Thyroid gland (tissue), 4 donors: Measurements from ENCODE around the gene MIEF2. TPM values are rescaled to one million over a fixed set of nuclear protein-coding genes. Genes with fewer than 3 reads are reported as not detected.

Experiments
- DNase-seq, 2 donors: peaks; one replicate each; pipeline ENCODE4 v3.0.0-alpha.2; 2019
- H3K27ac ChIP-seq, 3 donors: fragments of 200-600 bp; sonication (generic); 1 replicate in 2 of 3; 2 replicates in 1 of 3; pipeline ENCODE4 v1.5.1; 2016 to 2019; ENCODE audit warnings: mild to moderate bottlenecking in 1 of 3, moderate library complexity in 1 of 3
- H3K27me3 ChIP-seq: fragments of 200-600 bp; sonication (generic); one replicate; pipeline ENCODE4 v1.5.1; 2019
- H3K36me3 ChIP-seq, 2 donors: fragments of 200-600 bp; sonication (generic); one replicate each; pipeline ENCODE4 v1.5.1; 2016 to 2019
- H3K4me1 ChIP-seq, 2 donors: fragments of 200-600 bp; sonication (generic); one replicate each; pipeline ENCODE4 v1.5.1; 2017 to 2019
- H3K4me3 ChIP-seq, 3 donors: fragments of 200-600 bp; sonication (generic); replicated peaks in 1 of 3; 1 replicate in 2 of 3; 2 replicates in 1 of 3; pipeline ENCODE4 v1.5.1; 2016; ENCODE audit warnings: mild to moderate bottlenecking in 1 of 3
- H3K9me3 ChIP-seq: fragments of 200-600 bp; sonication (generic); one replicate; pipeline ENCODE4 v1.5.1; 2017
- CTCF ChIP-seq, 6 experiments: fragments of 200-600 bp in 3 of 6; fragments of 450-650 bp in 3 of 6; sonication (generic) in 3 of 6; IDR thresholded peaks; one replicate each; pipeline ENCODE4 v1.5.1; 2016 to 2019; ENCODE audit warnings: antibody characterized with exemption in 6 of 6, mild to moderate bottlenecking in 2 of 6, inconsistent platforms in 1 of 6, moderate library complexity in 1 of 6
- POLR2A ChIP-seq, 2 donors: fragments of 450-650 bp; IDR thresholded peaks; one replicate each; pipeline ENCODE4 v1.6.1; 2017; ENCODE audit warnings: antibody characterized with exemption in 2 of 2, mild to moderate bottlenecking in 2 of 2, moderate library complexity in 1 of 2
- WGBS, 2 donors: methylation state at CpG; one replicate each; pipeline ENCODE4 v1.1.5; 2017; 5-methylcytosine and 5-hydroxymethylcytosine counted together
- intact Hi-C: fragments of 100-400 bp; cut with DNase I; formaldehyde crosslinking; loops from one replicate; pipeline ENCODE4 v1.15.1; 2023
- total RNA-seq, 4 donors: library from RNA; depleted of rRNA; stranded (reverse); fragments of >200 nt; gene quantifications; one replicate each; pipeline ENCODE4 v1.2.3, GENCODE V29; 2016

MIEF2 gene
- total RNA-seq, 4 donors from 2014 or later = 25.7 to 47.0 (median 34.9) TPM

- intact Hi-C loops = no loop called here
- Histone ChIP-seq H3K4me1 (peaks cover 12% of the 10 kb centered on the region in 2 donors), H3K27me3 (no peaks in the 10 kb centered on the region), H3K9me3 (no peaks in the 10 kb centered on the region), H3K36me3 (no peaks in the 10 kb centered on the region), H3K27ac (peak overlapping the region in 1 of 3 donors; percentile 49), H3K4me3 (no peak overlapping the region)
- 78 to 93% methylated on average over 3 to 4 of the region's 4 CpGs for WGBS, 2 donors
- no peak for TF ChIP-seq CTCF (IDR thresholded peaks at IDR 0.05)
- no peak for TF ChIP-seq POLR2A (IDR thresholded peaks at IDR 0.05)
- no peak for DNase-seq
These were observed 36.4 kb upstream of the MIEF2 start for GRCh38 chr17:18224053-18224386.

GRCh38 chr17:18224387-18225120, 35.9 kb upstream of the MIEF2 start:
- no peak for TF ChIP-seq CTCF (IDR thresholded peaks at IDR 0.05)
- TF ChIP-seq POLR2A (IDR thresholded peaks at IDR 0.05) = peak in 1 of 2 donors; percentile 7
- intact Hi-C loops = no loop called here
- DNase-seq = peak in 1 of 2 donors; percentile 14
- H3K27ac ChIP-seq = peak overlapping the region in 2 of 3 donors; percentile 49 to 50
- no peaks in the 10 kb centered on the region for H3K36me3 ChIP-seq
- peaks cover 8 to 12% of the 10 kb centered on the region in 2 donors for H3K4me1 ChIP-seq
- H3K9me3 ChIP-seq = no peaks in the 10 kb centered on the region
- H3K4me3 ChIP-seq = peak overlapping the region in 1 of 3 donors; percentile 10
- no peaks in the 10 kb centered on the region for H3K27me3 ChIP-seq
- 37 to 52% methylated on average over 17 to 23 of the region's 23 CpGs for WGBS, 2 donors

GRCh38 chr17:18225121-18225641, 35.3 kb upstream of the MIEF2 start, which contains the start of gene LLGL1:
Gene LLGL1, plus strand, starts transcription at chr17:18225635. Its CDS starts 48 bp downstream, at chr17:18225683.
- 0% methylated on average over 4 to 26 of the region's 60 CpGs for WGBS, 2 donors

GRCh38 chr17:18225642-18226283, 34.7 kb upstream of the MIEF2 start:
- peak overlapping the region; percentile 11 to 53 (median 47) for H3K4me3 ChIP-seq
- intact Hi-C loops = no loop called here
- H3K9me3 ChIP-seq = no peaks in the 10 kb centered on the region
- no peak overlapping the region for H3K27ac ChIP-seq
- H3K36me3 ChIP-seq = no peaks in the 10 kb centered on the region
- H3K27me3 ChIP-seq = no peaks in the 10 kb centered on the region
- DNase-seq = peak in 1 of 2 donors; percentile 8
- 1% methylated on average over 6 to 14 of the region's 57 CpGs for WGBS, 2 donors
- H3K4me1 ChIP-seq = peaks cover 8 to 12% of the 10 kb centered on the region in 2 donors
- TF ChIP-seq POLR2A (IDR thresholded peaks at IDR 0.05) (no peak), CTCF (IDR thresholded peaks at IDR 0.05) (no peak)

More at GRCh38 chr17:18225121-18225641, 35.3 kb upstream of the MIEF2 start, which contains the start of gene LLGL1:
- Histone ChIP-seq H3K27me3 (no peaks in the 10 kb centered on the region), H3K9me3 (no peaks in the 10 kb centered on the region), H3K4me3 (peak within 1 kb of the TSS; percentile 11 to 53 (median 47)), H3K36me3 (no peaks in the 10 kb centered on the region), H3K4me1 (peaks cover 8 to 12% of the 10 kb centered on the region in 2 donors), H3K27ac (peak within 1 kb of the TSS in 2 of 3 donors; percentile 49 to 50)
- DNase-seq = peak; percentile 97 to 98
- no peak for TF ChIP-seq POLR2A (IDR thresholded peaks at IDR 0.05)
- no peak for TF ChIP-seq CTCF (IDR thresholded peaks at IDR 0.05)
- intact Hi-C loops = no loop called here
